Mesothelial cell of epicardium (in vitro differentiated cells): Measurements from ENCODE around the gene SH3TC2. TPM values are rescaled to one million over a fixed set of nuclear protein-coding genes. Genes with fewer than 3 reads are reported as not detected.
A peak's percentile ranks its signal among the peaks of the same experiment; 100 is the strongest.

ENCODE experiments used
- DNase-seq, 2 experiments: peaks; one replicate each; pipeline ENCODE4 v3.0.0; 2021; ENCODE audit warnings: low spot score in 2 of 2; ENCODE audit not compliant: unreplicated experiment in 2 of 2
- H3K27ac Mint-ChIP-seq: 2 replicates; pipeline ENCODE4 v1.8.0; 2021; ENCODE audit warnings: mixed read lengths
- H3K27me3 Mint-ChIP-seq: 2 replicates; pipeline ENCODE4 v1.8.0; 2021; ENCODE audit warnings: low read depth, mixed read lengths
- H3K36me3 Mint-ChIP-seq: 2 replicates; pipeline ENCODE4 v1.8.0; 2021; ENCODE audit warnings: mixed read lengths
- H3K4me1 Mint-ChIP-seq: 2 replicates; pipeline ENCODE4 v1.8.0; 2021; ENCODE audit warnings: mixed read lengths
- H3K4me3 Mint-ChIP-seq: 2 replicates; pipeline ENCODE4 v1.8.0; 2021; ENCODE audit warnings: mild to moderate bottlenecking, moderate library complexity, mixed read lengths
- H3K9me3 Mint-ChIP-seq: 2 replicates; pipeline ENCODE4 v1.8.0; 2021; ENCODE audit warnings: mixed read lengths
- CTCF ChIP-seq: fragments of 200-600 bp; sonication (generic); IDR thresholded peaks from one replicate; pipeline ENCODE4 v1.5.0; 2021; ENCODE audit warnings: antibody characterized with exemption; ENCODE audit not compliant: unreplicated experiment
- total RNA-seq: library from RNA; stranded (reverse); gene quantifications from 3 replicates; pipeline ENCODE4 v1.2.1, GENCODE V29; 2021

SH3TC2 gene
- 5.2 to 6.8 TPM (median 5.6 TPM) in 3 replicates for total RNA-seq

GRCh38 chr5:149063017-149063687 lies at the start of gene SH3TC2:
TSS of gene SH3TC2 (minus strand) at chr5:149063062. CDS start at chr5:149063022, 40 bp downstream.
- Mint-ChIP-seq H3K36me3 (peaks cover 4% of the 10 kb centered on the region), H3K4me1 (peaks cover 38% of the 10 kb centered on the region), H3K9me3 (peaks cover 13% of the 10 kb centered on the region), H3K27me3 (no peaks in the 10 kb centered on the region), H3K4me3 (no peak within 1 kb of the TSS), H3K27ac (peak within 1 kb of the TSS; percentile 90)
- DNase-seq, result peak; percentile 28 to 54
- TF ChIP-seq CTCF, result no peak

GRCh38 chr5:149110406-149110805 lies 47.5 kb upstream of the SH3TC2 start:
- Mint-ChIP-seq H3K27ac (no peak overlapping the region), H3K9me3 (no peaks in the 10 kb centered on the region), H3K27me3 (no peaks in the 10 kb centered on the region), H3K4me3 (no peak overlapping the region), H3K36me3 (no peaks in the 10 kb centered on the region), H3K4me1 (peaks cover 2% of the 10 kb centered on the region)
- TF ChIP-seq CTCF, result no peak
- DNase-seq, result no peak

GRCh38 chr5:149108651-149109280 lies 45.9 kb upstream of the SH3TC2 start:
- Mint-ChIP-seq H3K4me3 (no peak overlapping the region), H3K27ac (no peak overlapping the region), H3K36me3 (no peaks in the 10 kb centered on the region), H3K9me3 (no peaks in the 10 kb centered on the region), H3K27me3 (no peaks in the 10 kb centered on the region), H3K4me1 (peaks cover 1% of the 10 kb centered on the region)
- DNase-seq, result no peak
- TF ChIP-seq CTCF, result no peak

- Mint-ChIP-seq H3K9me3 (peaks cover 63% of the 10 kb centered on the region), H3K4me1 (peaks cover 1% of the 10 kb centered on the region), H3K36me3 (peaks cover 5% of the 10 kb centered on the region), H3K4me3 (no peak overlapping the region), H3K27me3 (peaks cover 11% of the 10 kb centered on the region), H3K27ac (no peak overlapping the region)
- no peak for TF ChIP-seq CTCF
- DNase-seq, result no peak
Measured at GRCh38 chr5:149100331-149100730, 37.5 kb upstream of the SH3TC2 start.

- H3K4me1 Mint-ChIP-seq, result peaks cover 4% of the 10 kb centered on the region
- peaks cover 5% of the 10 kb centered on the region for H3K36me3 Mint-ChIP-seq
- H3K9me3 Mint-ChIP-seq, result peaks cover 63% of the 10 kb centered on the region
- no peak overlapping the region for H3K4me3 Mint-ChIP-seq
- no peak for DNase-seq
- no peak for TF ChIP-seq CTCF
- peaks cover 11% of the 10 kb centered on the region for H3K27me3 Mint-ChIP-seq
- H3K27ac Mint-ChIP-seq, result no peak overlapping the region
Measured at GRCh38 chr5:149099920-149100319, 37.1 kb upstream of the SH3TC2 start.
